ENCODE results near the gene PMS2.

GRCh38 chr7:6015917-6016652 is 7.2 kb upstream of the PMS2 start:
- TF ChIP-seq CTCF (IDR thresholded peaks at IDR 0.05) (no peak), POLR2A (IDR thresholded peaks at IDR 0.05) (no peak)
